GM12878 (cell line): ENCODE results near the gene BRICD5.

Source experiments
- MYC ChIP-seq: IDR thresholded peaks from 2 replicates; pipeline ENCODE4 v1.6.1; 2011; ENCODE audit warnings: mild to moderate bottlenecking, low read length, moderate library complexity, inconsistent platforms; ENCODE audit not compliant: insufficient read depth, insufficient replicate concordance, insufficient read length, severe bottlenecking
- POLR2AphosphoS5 ChIP-seq: IDR thresholded peaks from 2 replicates; pipeline ENCODE4 v1.6.1; 2011; ENCODE audit warnings: mild to moderate bottlenecking, low read length, inconsistent platforms
- SMC3 ChIP-seq: IDR thresholded peaks from 2 replicates; pipeline ENCODE4 v1.6.1; 2011; ENCODE audit warnings: low read length, improper control_type of control experiment, borderline replicate concordance
- TAF1 ChIP-seq: IDR thresholded peaks from 2 replicates; pipeline ENCODE4 v1.6.1; 2011; ENCODE audit warnings: mild to moderate bottlenecking, low read depth, low read length, borderline replicate concordance
- TBL1XR1 ChIP-seq: IDR thresholded peaks from 2 replicates; pipeline ENCODE4 v1.6.1; 2012; ENCODE audit warnings: low read depth, low read length, improper control_type of control experiment
- TF ChIP-seq, protein P1 (sequence below): fragments of 450-650 bp; IDR thresholded peaks from 2 replicates; pipeline ENCODE4 v1.6.1; 2018; ENCODE audit warnings: borderline replicate concordance, mild to moderate bottlenecking; ENCODE audit not compliant: partially characterized antibody

DNA sequence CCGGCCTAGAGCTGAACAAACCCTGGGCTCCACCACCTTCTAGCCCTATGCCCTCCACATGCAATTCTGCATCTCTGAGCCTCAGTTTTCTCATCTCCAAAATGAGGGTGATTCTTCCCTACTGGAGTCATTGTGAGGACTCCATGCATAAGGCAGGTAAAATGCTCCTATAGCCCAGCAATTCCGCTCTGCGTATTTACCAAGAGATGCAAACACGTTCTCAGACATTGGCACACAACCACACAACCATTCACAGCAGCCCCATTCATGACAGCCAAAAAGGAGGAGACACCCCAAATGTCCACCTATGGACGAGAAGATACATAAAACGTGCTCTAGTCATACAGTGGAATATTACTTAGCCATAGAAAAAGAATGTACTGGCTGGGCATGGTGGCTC, 10.3 kb downstream of the BRICD5 start:
- TF ChIP-seq, protein P1, sequence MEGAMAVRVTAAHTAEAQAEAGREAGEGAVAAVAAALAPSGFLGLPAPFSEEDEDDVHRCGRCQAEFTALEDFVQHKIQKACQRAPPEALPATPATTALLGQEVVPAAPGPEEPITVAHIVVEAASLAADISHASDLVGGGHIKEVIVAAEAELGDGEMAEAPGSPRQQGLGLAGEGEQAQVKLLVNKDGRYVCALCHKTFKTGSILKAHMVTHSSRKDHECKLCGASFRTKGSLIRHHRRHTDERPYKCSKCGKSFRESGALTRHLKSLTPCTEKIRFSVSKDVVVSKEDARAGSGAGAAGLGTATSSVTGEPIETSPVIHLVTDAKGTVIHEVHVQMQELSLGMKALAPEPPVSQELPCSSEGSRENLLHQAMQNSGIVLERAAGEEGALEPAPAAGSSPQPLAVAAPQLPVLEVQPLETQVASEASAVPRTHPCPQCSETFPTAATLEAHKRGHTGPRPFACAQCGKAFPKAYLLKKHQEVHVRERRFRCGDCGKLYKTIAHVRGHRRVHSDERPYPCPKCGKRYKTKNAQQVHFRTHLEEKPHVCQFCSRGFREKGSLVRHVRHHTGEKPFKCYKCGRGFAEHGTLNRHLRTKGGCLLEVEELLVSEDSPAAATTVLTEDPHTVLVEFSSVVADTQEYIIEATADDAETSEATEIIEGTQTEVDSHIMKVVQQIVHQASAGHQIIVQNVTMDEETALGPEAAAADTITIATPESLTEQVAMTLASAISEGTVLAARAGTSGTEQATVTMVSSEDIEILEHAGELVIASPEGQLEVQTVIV, result no peak
- TF ChIP-seq POLR2AphosphoS5 (no peak), TBL1XR1 (no peak), SMC3 (no peak), TAF1 (no peak), MYC (no peak)
